ENCODE measurements around the gene COL10A1. TPM values are rescaled to one million over a fixed set of nuclear protein-coding genes. Genes with fewer than 3 reads are reported as not detected.

Gene COL10A1
- polyA plus RNA-seq, 2 of the 4 experiments (the other 2 are of a cell fraction) = not detected

DNA sequence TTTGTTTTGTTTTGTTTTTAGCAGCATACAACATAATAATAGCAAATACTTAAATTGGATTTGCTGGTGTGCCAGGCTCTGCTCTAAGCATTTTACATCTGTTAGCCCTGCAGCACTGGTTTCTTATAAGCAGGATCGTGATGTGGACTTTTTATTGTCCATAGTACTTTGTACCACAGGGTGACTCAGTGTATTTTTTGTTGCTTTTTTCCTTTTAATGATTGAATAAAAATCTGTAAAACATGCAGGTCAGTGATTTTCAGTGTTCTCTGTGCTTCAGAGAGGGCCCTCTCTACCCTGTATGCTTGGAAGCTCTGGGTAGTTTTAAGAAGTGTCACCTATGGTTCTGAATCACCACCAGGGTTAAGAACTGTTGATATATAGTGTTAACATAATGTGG, 21.3 kb downstream of the COL10A1 start (continued):
- TF ChIP-seq ZSCAN20 (CRISPR knock-in tag; IDR thresholded peaks at IDR 0.05) = no peak
- TF ChIP-seq KDM5A (IDR thresholded peaks at IDR 0.05) = no peak
- TF ChIP-seq, protein P1, sequence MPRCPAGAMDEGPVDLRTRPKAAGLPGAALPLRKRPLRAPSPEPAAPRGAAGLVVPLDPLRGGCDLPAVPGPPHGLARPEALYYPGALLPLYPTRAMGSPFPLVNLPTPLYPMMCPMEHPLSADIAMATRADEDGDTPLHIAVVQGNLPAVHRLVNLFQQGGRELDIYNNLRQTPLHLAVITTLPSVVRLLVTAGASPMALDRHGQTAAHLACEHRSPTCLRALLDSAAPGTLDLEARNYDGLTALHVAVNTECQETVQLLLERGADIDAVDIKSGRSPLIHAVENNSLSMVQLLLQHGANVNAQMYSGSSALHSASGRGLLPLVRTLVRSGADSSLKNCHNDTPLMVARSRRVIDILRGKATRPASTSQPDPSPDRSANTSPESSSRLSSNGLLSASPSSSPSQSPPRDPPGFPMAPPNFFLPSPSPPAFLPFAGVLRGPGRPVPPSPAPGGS (IDR thresholded peaks at IDR 0.05) = no peak
- TF ChIP-seq SREBF2 (IDR thresholded peaks at IDR 0.05) = no peak

DNA sequence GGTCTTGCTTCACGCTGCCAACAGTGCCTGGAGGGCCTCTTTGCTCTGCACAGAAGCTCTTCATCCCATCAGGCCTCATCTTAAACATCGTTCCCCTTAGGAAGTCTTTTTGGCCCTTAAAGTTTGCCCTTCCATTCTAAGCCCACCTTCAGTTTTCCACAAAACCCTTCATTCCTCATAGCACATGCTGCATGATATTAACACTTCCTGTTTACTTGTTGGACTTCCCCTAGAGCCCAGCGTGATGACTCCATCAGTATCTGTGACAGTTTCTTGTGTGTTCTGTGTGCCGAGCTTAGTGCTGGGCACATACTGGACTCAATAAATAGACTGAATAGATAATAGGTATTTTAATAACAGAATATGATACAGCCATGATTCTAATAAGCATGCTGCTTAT, 23.1 kb downstream of the COL10A1 start:
- TF ChIP-seq MYC (IDR thresholded peaks at IDR 0.05; ENCODE audit: borderline replicate concordance, low read length) = no peak
- Histone ChIP-seq H3K9me3 (no peaks in the 10 kb centered on the region), H3K4me2 (no peak overlapping the region; the same call in 2 of the 3 replicates), H3K4me1 (peaks cover 40% of the 10 kb centered on the region), H3K27ac (no peak overlapping the region), H3K4me3 (no peak overlapping the region)
- POLR2A ChIA-PET = no interaction called here
- no peak for DNase-seq (ENCODE audit: low read depth in 1 of 2, low spot score in 1 of 2)
- ATAC-seq = no peak
- CTCF ChIA-PET = interaction anchor here (2.6 kb wide), 1 partner anchor 9 kb away, joined by 8 read pairs; no protein-coding TSS in a partner anchor
- WGBS (ENCODE audit: missing lambda C conversion rate) = 85% methylated on average over 4 of the region's 4 CpGs
- no peak for FAIRE-seq

DNA sequence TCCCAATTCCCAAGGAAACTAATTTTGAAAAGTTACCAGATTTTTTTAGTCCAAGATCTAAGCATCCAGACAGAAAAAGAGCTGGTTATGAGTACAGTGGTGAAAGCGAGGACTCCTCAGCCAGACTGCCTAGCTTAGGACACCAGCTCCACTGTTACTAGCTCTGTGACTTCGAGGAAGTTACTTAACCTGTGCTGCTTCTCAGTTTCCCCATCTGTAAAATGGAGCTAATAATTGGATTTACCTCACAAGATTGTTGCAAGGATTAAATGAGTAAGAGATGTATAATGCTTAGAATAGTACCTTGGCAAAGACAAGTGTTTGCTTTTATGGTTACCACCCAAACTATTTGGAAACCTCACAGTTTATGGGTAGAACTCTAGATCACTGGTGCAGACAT, 24.1 kb downstream of the COL10A1 start:
- ATAC-seq (no peak), DNase-seq (ENCODE audit: low read depth in 1 of 2, low spot score in 1 of 2) (no peak), FAIRE-seq (no peak)
- Histone ChIP-seq H3K9me3 (no peaks in the 10 kb centered on the region), H3K27ac (peak overlapping the region; percentile 98 to 99; a peak in 5 of 6 replicates), H3K4me1 (peaks cover 40% of the 10 kb centered on the region), H3K4me2 (peak overlapping the region; percentile 78), H3K4me3 (peak overlapping the region; percentile 87)
- ChIA-PET POLR2A (interaction anchor here (1.6 kb wide), 1 partner anchor 41 kb away, joined by 17 read pairs; the partner anchor contains the start of gene FRK), CTCF (interaction anchor here (1.3 to 2.6 kb wide), 3 partner anchors 10 to 90 kb away, joined by 3 to 19 read pairs (median 8); no protein-coding TSS in a partner anchor)
- TF ChIP-seq, protein P2, sequence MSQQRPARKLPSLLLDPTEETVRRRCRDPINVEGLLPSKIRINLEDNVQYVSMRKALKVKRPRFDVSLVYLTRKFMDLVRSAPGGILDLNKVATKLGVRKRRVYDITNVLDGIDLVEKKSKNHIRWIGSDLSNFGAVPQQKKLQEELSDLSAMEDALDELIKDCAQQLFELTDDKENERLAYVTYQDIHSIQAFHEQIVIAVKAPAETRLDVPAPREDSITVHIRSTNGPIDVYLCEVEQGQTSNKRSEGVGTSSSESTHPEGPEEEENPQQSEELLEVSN (IDR thresholded peaks at IDR 0.05; ENCODE audit: borderline replicate concordance, low read depth) = no peak
- TF ChIP-seq ZC3H11A (IDR thresholded peaks at IDR 0.05) = no peak
- no peak for TF ChIP-seq EHMT2 (IDR thresholded peaks at IDR 0.05; ENCODE audit: low read depth)
- TF ChIP-seq SMC3 (IDR thresholded peaks at IDR 0.05) = no peak
- no peak for TF ChIP-seq ESRRA (IDR thresholded peaks at IDR 0.05; ENCODE audit: borderline replicate concordance, low read length)
- no peak for TF ChIP-seq HOXB13 (CRISPR knock-in tag; IDR thresholded peaks at IDR 0.05; ENCODE audit: low read depth)
- TF ChIP-seq TFCP2L1 (CRISPR knock-in tag; IDR thresholded peaks at IDR 0.05) = no peak
- no peak for TF ChIP-seq FOSB (CRISPR knock-in tag; IDR thresholded peaks at IDR 0.05)
- no peak for TF ChIP-seq POLR2A (IDR thresholded peaks at IDR 0.05; ENCODE audit: low read length)
- no peak for TF ChIP-seq RAD21 (conservative IDR thresholded peaks at IDR 0.05 in 1 of 2, IDR thresholded peaks at IDR 0.05 in 1 of 2)
- no peak for TF ChIP-seq MAZ (IDR thresholded peaks at IDR 0.05; ENCODE audit: borderline replicate concordance, low read depth, low read length)
- no peak for TF ChIP-seq GATA3 (IDR thresholded peaks at IDR 0.05; ENCODE audit: borderline replicate concordance)
- no peak for TF ChIP-seq EHF (CRISPR knock-in tag; IDR thresholded peaks at IDR 0.05)
- TF ChIP-seq SREBF2 (IDR thresholded peaks at IDR 0.05) = no peak
- TF ChIP-seq CBX2 (IDR thresholded peaks at IDR 0.05; ENCODE audit: borderline replicate concordance, low read depth) = no peak
- TF ChIP-seq, protein P3, sequence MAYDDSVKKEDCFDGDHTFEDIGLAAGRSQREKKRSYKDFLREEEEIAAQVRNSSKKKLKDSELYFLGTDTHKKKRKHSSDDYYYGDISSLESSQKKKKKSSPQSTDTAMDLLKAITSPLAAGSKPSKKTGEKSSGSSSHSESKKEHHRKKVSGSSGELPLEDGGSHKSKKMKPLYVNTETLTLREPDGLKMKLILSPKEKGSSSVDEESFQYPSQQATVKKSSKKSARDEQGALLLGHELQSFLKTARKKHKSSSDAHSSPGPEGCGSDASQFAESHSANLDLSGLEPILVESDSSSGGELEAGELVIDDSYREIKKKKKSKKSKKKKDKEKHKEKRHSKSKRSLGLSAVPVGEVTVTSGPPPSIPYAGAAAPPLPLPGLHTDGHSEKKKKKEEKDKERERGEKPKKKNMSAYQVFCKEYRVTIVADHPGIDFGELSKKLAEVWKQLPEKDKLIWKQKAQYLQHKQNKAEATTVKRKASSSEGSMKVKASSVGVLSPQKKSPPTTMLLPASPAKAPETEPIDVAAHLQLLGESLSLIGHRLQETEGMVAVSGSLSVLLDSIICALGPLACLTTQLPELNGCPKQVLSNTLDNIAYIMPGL (CRISPR knock-in tag; IDR thresholded peaks at IDR 0.05; ENCODE audit: borderline replicate concordance) = no peak
- TF ChIP-seq NPAS2 (CRISPR knock-in tag; IDR thresholded peaks at IDR 0.05; ENCODE audit: borderline replicate concordance) = no peak
- 50% methylated on average over 2 of the region's 2 CpGs for WGBS (ENCODE audit: missing lambda C conversion rate)

All from A549 (cell line).